Endodermal cell (in vitro differentiated cells): ENCODE results near the gene TGFBR3. TPM values are rescaled to one million over a fixed set of nuclear protein-coding genes. Genes with fewer than 3 reads are reported as not detected.

Experiments
- DNase-seq: peaks from one replicate; pipeline ENCODE4 v3.0.0-alpha.2; 2017
- H3K27ac ChIP-seq: 2 replicates; pipeline ENCODE4 v1.5.1; 2013; ENCODE audit warnings: mild to moderate bottlenecking, low read depth, low read length, moderate library complexity
- H3K27me3 ChIP-seq: 2 replicates; pipeline ENCODE4 v1.6.1; 2013; ENCODE audit warnings: mild to moderate bottlenecking, low read length, moderate library complexity; ENCODE audit not compliant: insufficient read depth, control insufficient read depth, poor library complexity, severe bottlenecking
- H3K36me3 ChIP-seq: 2 replicates; pipeline ENCODE4 v1.7.0; 2013; ENCODE audit warnings: mild to moderate bottlenecking, low read length, moderate library complexity; ENCODE audit not compliant: control insufficient read depth, insufficient read depth
- H3K4me1 ChIP-seq: one replicate; pipeline ENCODE4 v1.7.0; 2013; ENCODE audit warnings: low read length; ENCODE audit not compliant: control insufficient read depth, insufficient read depth
- H3K4me3 ChIP-seq: 2 replicates; pipeline ENCODE4 v1.5.1; 2013; ENCODE audit warnings: mild to moderate bottlenecking, low read length, moderate library complexity
- H3K9ac ChIP-seq: 2 replicates; pipeline ENCODE4 v1.6.1; 2013; ENCODE audit warnings: mild to moderate bottlenecking, low read length, moderate library complexity; ENCODE audit not compliant: poor library complexity, severe bottlenecking; ENCODE audit errors: extremely low read depth
- H3K9me3 ChIP-seq: 2 replicates; pipeline ENCODE4 v1.6.1; 2013; ENCODE audit warnings: mild to moderate bottlenecking, low read length, moderate library complexity; ENCODE audit not compliant: control insufficient read depth
- H3K27ac Mint-ChIP-seq: 2 replicates; pipeline ENCODE4 v1.8.0; 2020; ENCODE audit warnings: mixed read lengths
- H3K27me3 Mint-ChIP-seq: 2 replicates; pipeline ENCODE4 v1.8.0; 2021; ENCODE audit warnings: mild to moderate bottlenecking, mixed read lengths; ENCODE audit not compliant: insufficient read depth
- H3K36me3 Mint-ChIP-seq: 2 replicates; pipeline ENCODE4 v1.8.0; 2020; ENCODE audit warnings: low read depth, mixed read lengths
- H3K4me1 Mint-ChIP-seq: 2 replicates; pipeline ENCODE4 v1.8.0; 2020; ENCODE audit warnings: mixed read lengths
- H3K4me3 Mint-ChIP-seq: 2 replicates; pipeline ENCODE4 v1.8.0; 2020; ENCODE audit warnings: mild to moderate bottlenecking, moderate library complexity, mixed read lengths
- H3K9me3 Mint-ChIP-seq: 2 replicates; pipeline ENCODE4 v1.8.0; 2020; ENCODE audit warnings: mild to moderate bottlenecking, mixed read lengths
- WGBS, 2 experiments: methylation state at CpG; one replicate each; pipeline versions ENCODE4 v1.1.5 to v1.1.7; 2013; ENCODE audit warnings: missing lambda C conversion rate in 2 of 2, mixed read lengths in 1 of 2; ENCODE audit not compliant: insufficient coverage in 1 of 2, insufficient read length in 1 of 2; 5-methylcytosine and 5-hydroxymethylcytosine counted together
- total RNA-seq, 2 donors: library from RNA; stranded (reverse); fragmentation: NEBNext Ultra II Directional in 1 of 2; extraction: Animal tissue kit (Norgen Biotek cat#: 25700) in 1 of 2; gene quantifications; 2 replicates in 1 of 2; 3 replicates in 1 of 2; pipeline ENCODE4 v1.2.1, GENCODE V29; 2021
- TF ChIP-seq, protein P1 (sequence below): fragments of 200-600 bp; sonication (generic); conservative IDR thresholded peaks from 2 replicates; pipeline ENCODE4 v1.5.0; 2021; ENCODE audit warnings: antibody characterized with exemption, mild to moderate bottlenecking

Gene TGFBR3
- total RNA-seq, 2 donors from 2014 or later = 8.1 to 8.5 TPM

- Histone ChIP-seq H3K4me1 (no peaks in the 10 kb centered on the region), H3K36me3 (no peaks in the 10 kb centered on the region), H3K9me3 (peaks cover 4% of the 10 kb centered on the region), H3K27ac (no peak overlapping the region), H3K27me3 (no peaks in the 10 kb centered on the region), H3K9ac (no peak overlapping the region), H3K4me3 (no peak overlapping the region)
- peaks cover 25% of the 10 kb centered on the region for H3K9me3 Mint-ChIP-seq
- H3K4me1 Mint-ChIP-seq = peaks cover 5% of the 10 kb centered on the region
- H3K4me3 Mint-ChIP-seq = no peak overlapping the region
- peaks cover 5% of the 10 kb centered on the region for H3K27me3 Mint-ChIP-seq
- 77 to 80% methylated on average over 6 to 8 of the region's 8 CpGs for WGBS, 2 experiments
- no peak for DNase-seq
- H3K36me3 Mint-ChIP-seq = peaks cover 3% of the 10 kb centered on the region
- TF ChIP-seq, protein P1, sequence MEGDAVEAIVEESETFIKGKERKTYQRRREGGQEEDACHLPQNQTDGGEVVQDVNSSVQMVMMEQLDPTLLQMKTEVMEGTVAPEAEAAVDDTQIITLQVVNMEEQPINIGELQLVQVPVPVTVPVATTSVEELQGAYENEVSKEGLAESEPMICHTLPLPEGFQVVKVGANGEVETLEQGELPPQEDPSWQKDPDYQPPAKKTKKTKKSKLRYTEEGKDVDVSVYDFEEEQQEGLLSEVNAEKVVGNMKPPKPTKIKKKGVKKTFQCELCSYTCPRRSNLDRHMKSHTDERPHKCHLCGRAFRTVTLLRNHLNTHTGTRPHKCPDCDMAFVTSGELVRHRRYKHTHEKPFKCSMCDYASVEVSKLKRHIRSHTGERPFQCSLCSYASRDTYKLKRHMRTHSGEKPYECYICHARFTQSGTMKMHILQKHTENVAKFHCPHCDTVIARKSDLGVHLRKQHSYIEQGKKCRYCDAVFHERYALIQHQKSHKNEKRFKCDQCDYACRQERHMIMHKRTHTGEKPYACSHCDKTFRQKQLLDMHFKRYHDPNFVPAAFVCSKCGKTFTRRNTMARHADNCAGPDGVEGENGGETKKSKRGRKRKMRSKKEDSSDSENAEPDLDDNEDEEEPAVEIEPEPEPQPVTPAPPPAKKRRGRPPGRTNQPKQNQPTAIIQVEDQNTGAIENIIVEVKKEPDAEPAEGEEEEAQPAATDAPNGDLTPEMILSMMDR = no peak
- peak overlapping the region; percentile 64 for H3K27ac Mint-ChIP-seq
These were observed 248.4 kb downstream of the TGFBR3 start for GRCh38 chr1:91637539-91637994.

DNA sequence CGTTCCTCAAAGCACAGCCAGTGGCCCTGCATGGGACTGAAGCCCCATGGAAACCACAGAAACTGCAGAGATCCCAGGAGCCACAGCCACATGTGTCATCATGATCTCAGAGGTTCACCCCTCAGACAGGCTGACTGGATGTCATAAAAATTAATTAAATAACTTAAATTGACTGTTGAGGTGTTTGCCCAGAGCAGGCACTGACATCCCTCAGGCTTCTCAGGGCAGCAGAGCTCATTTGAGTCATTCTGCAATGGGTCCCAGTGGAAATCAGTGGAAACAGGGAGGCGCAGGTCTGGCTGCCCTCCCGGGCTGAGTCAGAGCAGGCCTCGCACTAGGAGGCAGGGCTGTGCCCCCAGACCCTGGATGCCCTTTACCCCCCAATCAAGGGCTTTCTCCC lies 250.2 kb downstream of the TGFBR3 start:
- H3K27me3 Mint-ChIP-seq = no peaks in the 10 kb centered on the region
- TF ChIP-seq, protein P1 = no peak
- Histone ChIP-seq H3K9me3 (peaks cover 4% of the 10 kb centered on the region), H3K27ac (no peak overlapping the region), H3K4me3 (no peak overlapping the region), H3K4me1 (no peaks in the 10 kb centered on the region), H3K27me3 (no peaks in the 10 kb centered on the region), H3K9ac (no peak overlapping the region), H3K36me3 (no peaks in the 10 kb centered on the region)
- 91% methylated on average over 1 to 4 of the region's 4 CpGs for WGBS, 2 experiments
- DNase-seq = no peak
- peaks cover 13% of the 10 kb centered on the region for H3K9me3 Mint-ChIP-seq
- no peak overlapping the region for H3K4me3 Mint-ChIP-seq
- H3K36me3 Mint-ChIP-seq = no peaks in the 10 kb centered on the region
- peaks cover 11% of the 10 kb centered on the region for H3K4me1 Mint-ChIP-seq
- H3K27ac Mint-ChIP-seq = no peak overlapping the region

GRCh38 chr1:91633438-91633837 lies 252.5 kb downstream of the TGFBR3 start:
- H3K9me3 Mint-ChIP-seq = peaks cover 3% of the 10 kb centered on the region
- H3K9ac ChIP-seq = no peak overlapping the region
- no peak overlapping the region for H3K27ac Mint-ChIP-seq
- H3K36me3 ChIP-seq = no peaks in the 10 kb centered on the region
- H3K27me3 Mint-ChIP-seq = no peaks in the 10 kb centered on the region
- no peak for DNase-seq
- H3K27ac ChIP-seq = no peak overlapping the region
- H3K4me3 ChIP-seq = no peak overlapping the region
- no peaks in the 10 kb centered on the region for H3K9me3 ChIP-seq
- H3K36me3 Mint-ChIP-seq = no peaks in the 10 kb centered on the region
- peaks cover 11% of the 10 kb centered on the region for H3K4me1 Mint-ChIP-seq
- TF ChIP-seq, protein P1 = no peak
- H3K4me1 ChIP-seq = no peaks in the 10 kb centered on the region
- no peak overlapping the region for H3K4me3 Mint-ChIP-seq
- WGBS, 2 experiments = 79 to 92% methylated on average over 3 of the region's 3 CpGs
- no peaks in the 10 kb centered on the region for H3K27me3 ChIP-seq
